NOMO-1 (cell line): ENCODE results near the gene PLPP3.

Experiments used
- DNase-seq, 2 experiments: peaks; one replicate each; lab custom pipeline; 2025; ENCODE audit not compliant: unreplicated experiment in 2 of 2; lab: John Stamatoyannopoulos, UW

The PLPP3 gene

GRCh38 chr1:56550138-56550858, 29.1 kb downstream of the PLPP3 start:
- no peak for DNase-seq

- no peak for DNase-seq
Measured at GRCh38 chr1:56548571-56548970, 30.8 kb downstream of the PLPP3 start.

- DNase-seq = no peak
Measured at GRCh38 chr1:56547977-56548376, 31.4 kb downstream of the PLPP3 start.

- no peak for DNase-seq
Measured at GRCh38 chr1:56547473-56547872, 31.9 kb downstream of the PLPP3 start.

- no peak for DNase-seq
Measured at GRCh38 chr1:56545711-56546110, 33.7 kb downstream of the PLPP3 start.

GRCh38 chr1:56543783-56544612, 35.4 kb downstream of the PLPP3 start:
- DNase-seq = no peak

GRCh38 chr1:56542651-56543050, 36.7 kb downstream of the PLPP3 start:
- DNase-seq = no peak

GRCh38 chr1:56541408-56541807, 38.0 kb downstream of the PLPP3 start:
- DNase-seq = no peak

- DNase-seq = no peak
Measured at GRCh38 chr1:56540467-56540866, 38.9 kb downstream of the PLPP3 start.

- no peak for DNase-seq
Measured at GRCh38 chr1:56539520-56539931, 39.8 kb downstream of the PLPP3 start.

- no peak for DNase-seq
Measured at GRCh38 chr1:56538532-56538931, 40.8 kb downstream of the PLPP3 start.

- no peak for DNase-seq
Measured at GRCh38 chr1:56537660-56538059, 41.7 kb downstream of the PLPP3 start.

- no peak for DNase-seq
Measured at GRCh38 chr1:56535939-56536338, 43.4 kb downstream of the PLPP3 start.

GRCh38 chr1:56535362-56535761, 44.0 kb downstream of the PLPP3 start:
- DNase-seq = no peak

- no peak for DNase-seq
Measured at GRCh38 chr1:56534130-56534651, 45.2 kb downstream of the PLPP3 start.

- DNase-seq = no peak
Measured at GRCh38 chr1:56533621-56534020, 45.7 kb downstream of the PLPP3 start.

GRCh38 chr1:56533197-56533596, 46.2 kb downstream of the PLPP3 start:
- no peak for DNase-seq

- no peak for DNase-seq
Measured at GRCh38 chr1:56532350-56532683, 47.0 kb downstream of the PLPP3 start.

- DNase-seq = no peak
Measured at GRCh38 chr1:56531624-56532349, 47.6 kb downstream of the PLPP3 start.

GRCh38 chr1:56529801-56530200, 49.6 kb downstream of the PLPP3 start:
- no peak for DNase-seq

- DNase-seq = no peak
Measured at GRCh38 chr1:56527548-56528302, 51.6 kb downstream of the PLPP3 start.
